ENCODE measurements around the gene SRC. TPM values are rescaled to one million over a fixed set of nuclear protein-coding genes. Genes with fewer than 3 reads are reported as not detected.
"Not testable (repeated sequence)": the region's sequence is repeated elsewhere in the genome, so short reads cannot be mapped to it uniquely, and the experiment has no call there.

Gene SRC
- total RNA-seq, 1 donor from 2014 or later: 25.1 TPM

DNA sequence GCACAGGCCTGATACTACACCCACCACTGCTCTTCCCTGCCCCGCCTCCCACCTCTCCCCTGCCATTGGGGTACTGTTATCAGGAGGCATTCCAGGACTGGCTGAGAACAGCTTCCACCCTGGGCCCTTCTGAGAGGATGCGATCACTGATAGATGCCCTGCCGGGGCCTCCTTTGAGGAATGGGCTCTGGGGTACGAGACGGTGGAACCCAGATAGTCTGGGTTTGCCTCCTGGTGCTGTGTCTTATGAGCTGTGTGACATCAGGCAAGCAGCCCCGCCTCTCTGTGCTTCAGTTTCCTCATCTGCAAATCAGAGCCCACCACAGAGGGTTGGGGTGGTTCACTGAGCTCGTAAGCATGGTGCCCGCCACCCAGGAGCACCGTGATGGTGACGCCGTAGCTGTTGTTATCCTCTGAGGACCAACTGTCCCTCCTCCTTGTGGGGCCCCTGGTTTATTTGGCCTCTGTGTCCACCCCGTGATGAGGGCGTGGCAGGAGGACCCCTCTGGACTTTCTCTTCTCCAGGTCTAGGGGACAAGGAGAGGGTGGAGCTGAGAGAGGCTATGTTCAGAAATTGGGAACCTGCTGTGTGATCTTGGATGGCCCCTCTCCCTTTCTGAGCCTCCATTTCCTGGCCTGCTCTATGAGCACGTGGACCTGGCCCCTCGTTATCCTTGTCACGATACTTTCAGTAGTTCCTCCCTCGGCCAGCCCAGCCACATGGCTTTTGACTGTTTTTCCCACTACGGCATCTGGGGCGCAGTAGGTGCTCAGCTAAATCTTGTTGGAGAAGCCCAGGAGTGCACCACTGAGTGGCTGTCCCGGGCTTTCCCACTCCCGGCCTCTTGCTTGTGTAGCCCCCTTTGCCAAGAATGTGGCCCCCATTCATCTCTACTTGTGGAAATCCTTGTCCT, 18.3 kb downstream of the SRC start:
- TF ChIP-seq, protein P1, sequence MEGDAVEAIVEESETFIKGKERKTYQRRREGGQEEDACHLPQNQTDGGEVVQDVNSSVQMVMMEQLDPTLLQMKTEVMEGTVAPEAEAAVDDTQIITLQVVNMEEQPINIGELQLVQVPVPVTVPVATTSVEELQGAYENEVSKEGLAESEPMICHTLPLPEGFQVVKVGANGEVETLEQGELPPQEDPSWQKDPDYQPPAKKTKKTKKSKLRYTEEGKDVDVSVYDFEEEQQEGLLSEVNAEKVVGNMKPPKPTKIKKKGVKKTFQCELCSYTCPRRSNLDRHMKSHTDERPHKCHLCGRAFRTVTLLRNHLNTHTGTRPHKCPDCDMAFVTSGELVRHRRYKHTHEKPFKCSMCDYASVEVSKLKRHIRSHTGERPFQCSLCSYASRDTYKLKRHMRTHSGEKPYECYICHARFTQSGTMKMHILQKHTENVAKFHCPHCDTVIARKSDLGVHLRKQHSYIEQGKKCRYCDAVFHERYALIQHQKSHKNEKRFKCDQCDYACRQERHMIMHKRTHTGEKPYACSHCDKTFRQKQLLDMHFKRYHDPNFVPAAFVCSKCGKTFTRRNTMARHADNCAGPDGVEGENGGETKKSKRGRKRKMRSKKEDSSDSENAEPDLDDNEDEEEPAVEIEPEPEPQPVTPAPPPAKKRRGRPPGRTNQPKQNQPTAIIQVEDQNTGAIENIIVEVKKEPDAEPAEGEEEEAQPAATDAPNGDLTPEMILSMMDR (IDR thresholded peaks at IDR 0.05): no peak
- Mint-ChIP-seq H3K36me3 (ENCODE audit: low read depth) (peaks cover 13% of the 10 kb centered on the region), H3K27me3 (ENCODE audit: low read depth) (no peaks in the 10 kb centered on the region), H3K4me1 (ENCODE audit: low read depth) (no peaks in the 10 kb centered on the region), H3K27ac (ENCODE audit: unreplicated experiment) (no peak overlapping the region), H3K4me3 (ENCODE audit: unreplicated experiment) (no peak overlapping the region), H3K9me3 (ENCODE audit: low read depth) (no peaks in the 10 kb centered on the region)
- DNase-seq (ENCODE audit: low spot score): peak; percentile 61

DNA sequence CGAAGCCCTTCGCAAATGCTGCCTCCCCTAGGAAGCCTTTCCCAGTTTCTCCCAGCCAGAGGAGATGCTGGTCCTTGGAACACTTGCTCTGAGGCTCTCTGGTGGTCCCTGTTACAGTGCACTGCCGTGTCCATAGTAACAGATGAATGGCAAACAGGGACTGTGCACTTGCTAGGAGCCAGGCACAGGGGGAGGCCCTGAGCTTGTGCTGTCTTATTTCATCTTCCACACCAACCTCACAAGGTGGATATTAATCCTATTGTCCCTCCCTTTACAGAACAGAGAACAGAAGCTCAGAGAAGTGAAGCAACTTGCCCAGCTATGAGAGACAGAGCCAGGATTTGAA, 19.0 kb downstream of the SRC start:
- no peaks in the 10 kb centered on the region for H3K4me1 Mint-ChIP-seq (ENCODE audit: low read depth)
- peaks cover 13% of the 10 kb centered on the region for H3K36me3 Mint-ChIP-seq (ENCODE audit: low read depth)
- H3K9me3 Mint-ChIP-seq (ENCODE audit: low read depth): no peaks in the 10 kb centered on the region
- TF ChIP-seq, protein P1 (IDR thresholded peaks at IDR 0.05): no peak
- DNase-seq (ENCODE audit: low spot score): no peak
- no peak overlapping the region for H3K4me3 Mint-ChIP-seq (ENCODE audit: unreplicated experiment)
- H3K27me3 Mint-ChIP-seq (ENCODE audit: low read depth): no peaks in the 10 kb centered on the region
- H3K27ac Mint-ChIP-seq (ENCODE audit: unreplicated experiment): peak overlapping the region; percentile 71

DNA sequence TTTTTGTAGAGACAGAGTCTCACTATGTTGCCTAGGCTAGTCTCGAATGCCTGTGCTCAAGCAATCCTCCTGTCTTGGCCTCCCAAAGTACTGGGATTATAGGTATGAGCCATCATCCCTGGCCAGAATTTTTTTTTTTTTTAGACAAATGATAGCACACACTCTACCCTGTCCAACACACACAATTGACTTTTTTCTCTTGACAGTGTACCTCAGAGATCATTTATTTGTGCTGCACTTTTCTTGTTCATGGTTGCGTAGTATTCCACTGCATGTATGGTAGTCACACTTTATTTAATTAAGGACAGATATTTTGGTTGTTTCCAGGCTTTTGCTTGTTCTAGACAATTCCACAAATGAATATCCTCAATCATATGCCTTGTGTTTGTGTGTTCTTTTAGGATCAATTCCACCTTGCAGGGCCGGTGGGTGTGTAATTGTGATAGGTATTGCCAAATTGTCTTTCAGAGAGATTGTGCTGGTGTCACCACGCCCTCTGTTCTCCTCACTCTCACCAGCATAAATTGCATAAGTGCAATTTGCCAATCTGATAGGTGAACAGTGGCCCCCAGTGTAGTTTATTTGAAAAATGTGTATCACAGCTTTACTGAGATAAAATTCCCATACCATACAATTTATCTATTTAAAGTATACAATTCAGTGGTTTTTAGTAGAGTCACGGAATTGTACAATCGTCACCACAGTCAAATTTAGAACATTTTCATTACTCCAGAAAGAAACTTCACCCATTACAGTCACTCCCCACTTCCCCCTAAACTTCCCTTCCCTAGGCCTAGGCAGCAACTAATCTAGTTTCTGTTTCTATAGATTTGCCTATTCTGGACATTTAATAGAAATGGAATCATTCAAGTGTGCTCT, 20.1 kb downstream of the SRC start:
- H3K4me1 Mint-ChIP-seq (ENCODE audit: low read depth): no peaks in the 10 kb centered on the region
- TF ChIP-seq, protein P1 (IDR thresholded peaks at IDR 0.05): no peak
- no peak overlapping the region for H3K4me3 Mint-ChIP-seq (ENCODE audit: unreplicated experiment)
- no peaks in the 10 kb centered on the region for H3K27me3 Mint-ChIP-seq (ENCODE audit: low read depth)
- no peak for DNase-seq (ENCODE audit: low spot score)
- no peak overlapping the region for H3K27ac Mint-ChIP-seq (ENCODE audit: unreplicated experiment)
- peaks cover 13% of the 10 kb centered on the region for H3K36me3 Mint-ChIP-seq (ENCODE audit: low read depth)
- no peaks in the 10 kb centered on the region for H3K9me3 Mint-ChIP-seq (ENCODE audit: low read depth)

DNA sequence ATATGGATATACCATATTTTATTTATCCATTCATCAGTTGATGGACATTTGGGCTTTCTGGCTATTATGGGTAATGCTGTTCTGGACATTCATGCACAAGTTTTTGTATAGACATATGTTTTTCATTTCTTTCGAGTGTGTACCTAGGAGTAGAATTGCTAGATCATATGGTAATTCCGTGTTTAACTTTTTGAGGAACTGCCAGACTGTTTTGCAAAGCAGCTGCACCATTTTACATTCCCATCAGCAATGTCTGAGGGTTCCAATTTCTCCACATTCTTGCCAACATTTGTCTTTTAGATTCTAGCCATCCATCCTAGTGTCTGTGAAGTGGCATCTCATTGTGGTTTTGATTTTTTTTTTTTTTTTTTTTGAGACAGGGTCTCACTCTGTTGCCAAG, 20.8 kb downstream of the SRC start:
- no peaks in the 10 kb centered on the region for H3K9me3 Mint-ChIP-seq (ENCODE audit: low read depth)
- H3K36me3 Mint-ChIP-seq (ENCODE audit: low read depth): peaks cover 13% of the 10 kb centered on the region
- peaks cover 4% of the 10 kb centered on the region for H3K4me1 Mint-ChIP-seq (ENCODE audit: low read depth)
- TF ChIP-seq, protein P1 (IDR thresholded peaks at IDR 0.05): no peak
- no peak for DNase-seq (ENCODE audit: low spot score)
- no peak overlapping the region for H3K4me3 Mint-ChIP-seq (ENCODE audit: unreplicated experiment)
- H3K27ac Mint-ChIP-seq (ENCODE audit: unreplicated experiment): no peak overlapping the region
- H3K27me3 Mint-ChIP-seq (ENCODE audit: low read depth): no peaks in the 10 kb centered on the region

DNA sequence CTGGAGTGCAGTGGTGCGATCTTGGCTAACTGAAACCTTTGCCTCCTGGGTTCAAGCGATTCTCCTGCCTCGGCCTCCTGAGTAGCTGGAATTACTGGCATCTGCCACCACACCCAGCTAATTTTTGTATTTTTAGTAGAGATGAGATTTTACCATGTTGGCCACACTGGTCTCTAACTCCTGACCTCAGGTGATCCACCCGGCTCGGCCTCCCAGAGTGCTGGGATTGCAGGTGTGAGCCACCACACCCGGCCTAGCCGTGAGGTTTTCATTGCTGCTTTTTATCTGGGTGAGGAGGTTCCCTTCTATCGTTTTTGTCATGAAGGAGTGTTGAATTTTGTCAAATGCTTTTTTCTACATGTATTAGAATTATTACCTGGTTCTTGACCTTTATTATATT, 23.9 kb downstream of the SRC start:
- TF ChIP-seq, protein P1 (IDR thresholded peaks at IDR 0.05): no peak
- Mint-ChIP-seq H3K4me1 (ENCODE audit: low read depth) (peaks cover 4% of the 10 kb centered on the region), H3K9me3 (ENCODE audit: low read depth) (no peaks in the 10 kb centered on the region), H3K27me3 (ENCODE audit: low read depth) (no peaks in the 10 kb centered on the region), H3K4me3 (ENCODE audit: unreplicated experiment) (no peak overlapping the region), H3K36me3 (ENCODE audit: low read depth) (peaks cover 13% of the 10 kb centered on the region), H3K27ac (ENCODE audit: unreplicated experiment) (no peak overlapping the region)
- DNase-seq (ENCODE audit: low spot score): peak; percentile 32

DNA sequence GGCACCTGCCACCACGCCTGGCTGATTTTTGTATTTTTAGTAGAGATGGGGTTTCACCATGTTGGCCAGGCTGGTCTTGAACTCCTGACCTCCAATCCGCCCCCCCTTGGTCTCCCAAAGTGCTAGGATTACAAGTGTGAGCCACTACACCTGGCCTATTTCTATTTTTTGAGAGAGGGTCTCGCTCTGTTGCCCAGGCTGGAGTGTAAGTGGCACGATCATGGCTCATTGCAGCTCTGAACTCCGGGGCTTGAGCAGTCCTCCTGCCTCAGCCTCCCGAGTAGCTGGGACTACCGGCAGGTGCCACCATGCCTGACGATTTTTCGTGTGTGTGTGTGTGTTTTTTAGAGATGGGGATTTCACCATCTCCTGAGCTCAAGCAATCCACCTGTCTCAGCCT, 25.9 kb downstream of the SRC start:
- H3K27me3 Mint-ChIP-seq (ENCODE audit: low read depth); H3K9me3 Mint-ChIP-seq (ENCODE audit: low read depth); H3K36me3 Mint-ChIP-seq (ENCODE audit: low read depth); H3K4me3 Mint-ChIP-seq (ENCODE audit: unreplicated experiment); H3K27ac Mint-ChIP-seq (ENCODE audit: unreplicated experiment); H3K4me1 Mint-ChIP-seq (ENCODE audit: low read depth): not testable (repeated sequence)
- peak; percentile 33 for DNase-seq (ENCODE audit: low spot score)

Data from chondrocyte (in vitro differentiated cells).